Measurements from ENCODE around the gene CYP11A1.

Gene CYP11A1

GRCh38 chr15:74389241-74390048 lies 22.0 kb upstream of the CYP11A1 start:
- DNase-seq, result no peak

- no peak for DNase-seq
Measured at GRCh38 chr15:74388363-74388951, 21.0 kb upstream of the CYP11A1 start.

GRCh38 chr15:74387621-74388362 lies 20.3 kb upstream of the CYP11A1 start:
- no peak for DNase-seq

GRCh38 chr15:74387141-74387541 lies 19.7 kb upstream of the CYP11A1 start:
- DNase-seq, result no peak

GRCh38 chr15:74386496-74387140 lies 19.2 kb upstream of the CYP11A1 start:
- no peak for DNase-seq

- no peak for DNase-seq
Measured at GRCh38 chr15:74385733-74386132, 18.3 kb upstream of the CYP11A1 start.

GRCh38 chr15:74384881-74385643 lies 17.6 kb upstream of the CYP11A1 start:
- DNase-seq, result no peak

- DNase-seq, result no peak
Measured at GRCh38 chr15:74384566-74384880, 17.1 kb upstream of the CYP11A1 start.

GRCh38 chr15:74383695-74384565 lies 16.5 kb upstream of the CYP11A1 start:
- DNase-seq, result peak in 11 of 58 donors; percentile 10 to 49 (median 24)

GRCh38 chr15:74383286-74383685 lies 15.8 kb upstream of the CYP11A1 start:
- DNase-seq, result no peak

- peak in 57 of 58 donors; percentile 18 to 95 (median 79) for DNase-seq
Measured at GRCh38 chr15:74382004-74382816, 14.8 kb upstream of the CYP11A1 start.

- no peak for DNase-seq
Measured at GRCh38 chr15:74381481-74381880, 14.0 kb upstream of the CYP11A1 start.

GRCh38 chr15:74381190-74381453 lies 13.7 kb upstream of the CYP11A1 start:
- no peak for DNase-seq

GRCh38 chr15:74380361-74381189 lies 13.1 kb upstream of the CYP11A1 start:
- DNase-seq, result no peak

- no peak for DNase-seq
Measured at GRCh38 chr15:74378848-74379247, 11.4 kb upstream of the CYP11A1 start.

GRCh38 chr15:74377831-74378766 lies 10.7 kb upstream of the CYP11A1 start:
- DNase-seq, result no peak

- no peak for DNase-seq
Measured at GRCh38 chr15:74376825-74377581, 9.6 kb upstream of the CYP11A1 start.
